ENCODE data around the gene NOL7. TPM values are rescaled to one million over a fixed set of nuclear protein-coding genes. Genes with fewer than 3 reads are reported as not detected.

NOL7 gene
- total RNA-seq, 6 experiments from 2014 or later = 12.9 to 68.2 (median 25.1) TPM

DNA sequence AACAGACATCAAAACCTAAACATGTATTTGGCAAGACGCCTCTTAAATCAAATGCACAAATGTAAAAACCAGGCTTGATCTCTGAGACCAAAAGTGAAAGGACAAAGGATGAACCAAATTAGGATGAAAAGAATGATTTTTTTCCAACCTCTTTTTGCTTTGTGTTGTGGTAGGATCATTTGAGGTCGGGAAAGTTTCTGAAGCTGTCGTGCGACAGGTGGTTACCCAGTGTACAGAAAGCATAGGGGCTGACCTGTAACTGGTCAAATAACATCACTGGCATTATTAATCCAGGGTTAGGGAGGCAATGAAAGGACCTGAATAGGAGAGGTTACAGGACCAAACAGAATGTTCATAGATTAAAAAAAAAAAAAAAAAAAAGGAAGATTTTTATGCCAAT, 18.1 kb upstream of the NOL7 start:
- H3K9me3 ChIP-seq = no peaks in the 10 kb centered on the region
- WGBS (ENCODE audit: insufficient coverage, low coverage, low lambda C conversion rate, missing lambda C conversion rate) = 96% methylated on average over 4 of the region's 4 CpGs
- intact Hi-C loops (cut with DNase I) = no loop called here
- no peak overlapping the region for H3K4me3 ChIP-seq
- no peak for TF ChIP-seq POLR2A (IDR thresholded peaks at IDR 0.05)
- TF ChIP-seq, protein P1, sequence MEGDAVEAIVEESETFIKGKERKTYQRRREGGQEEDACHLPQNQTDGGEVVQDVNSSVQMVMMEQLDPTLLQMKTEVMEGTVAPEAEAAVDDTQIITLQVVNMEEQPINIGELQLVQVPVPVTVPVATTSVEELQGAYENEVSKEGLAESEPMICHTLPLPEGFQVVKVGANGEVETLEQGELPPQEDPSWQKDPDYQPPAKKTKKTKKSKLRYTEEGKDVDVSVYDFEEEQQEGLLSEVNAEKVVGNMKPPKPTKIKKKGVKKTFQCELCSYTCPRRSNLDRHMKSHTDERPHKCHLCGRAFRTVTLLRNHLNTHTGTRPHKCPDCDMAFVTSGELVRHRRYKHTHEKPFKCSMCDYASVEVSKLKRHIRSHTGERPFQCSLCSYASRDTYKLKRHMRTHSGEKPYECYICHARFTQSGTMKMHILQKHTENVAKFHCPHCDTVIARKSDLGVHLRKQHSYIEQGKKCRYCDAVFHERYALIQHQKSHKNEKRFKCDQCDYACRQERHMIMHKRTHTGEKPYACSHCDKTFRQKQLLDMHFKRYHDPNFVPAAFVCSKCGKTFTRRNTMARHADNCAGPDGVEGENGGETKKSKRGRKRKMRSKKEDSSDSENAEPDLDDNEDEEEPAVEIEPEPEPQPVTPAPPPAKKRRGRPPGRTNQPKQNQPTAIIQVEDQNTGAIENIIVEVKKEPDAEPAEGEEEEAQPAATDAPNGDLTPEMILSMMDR (IDR thresholded peaks at IDR 0.05) = no peak
- H3K4me1 ChIP-seq = no peaks in the 10 kb centered on the region
- H3K36me3 ChIP-seq = peaks cover 0 to 90% (median 27%) of the 10 kb centered on the region in 4 donors
- H3K27ac ChIP-seq = no peak overlapping the region
- ATAC-seq (no peak), DNase-seq (no peak)
- no peaks in the 10 kb centered on the region for H3K27me3 ChIP-seq

DNA sequence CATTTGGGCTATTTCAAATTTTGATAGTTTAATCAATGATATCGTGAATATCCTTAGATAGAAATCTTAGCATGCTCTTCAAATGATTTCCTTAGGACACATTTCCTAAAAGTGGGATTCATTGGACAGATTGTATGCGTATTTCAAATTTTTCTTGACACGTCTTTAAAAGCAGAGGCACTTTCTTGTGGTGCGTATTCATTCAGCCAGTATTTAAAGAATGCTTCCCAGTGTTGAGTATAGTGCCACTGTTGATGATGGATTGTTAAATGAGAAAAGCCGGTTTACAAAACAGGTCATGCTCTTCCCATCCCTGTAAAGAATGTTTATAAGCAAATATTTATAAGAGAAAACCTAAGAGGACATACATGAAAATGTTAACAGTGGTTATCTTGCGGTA, 15.1 kb upstream of the NOL7 start:
- no peaks in the 10 kb centered on the region for H3K27me3 ChIP-seq
- ATAC-seq = no peak

DNA sequence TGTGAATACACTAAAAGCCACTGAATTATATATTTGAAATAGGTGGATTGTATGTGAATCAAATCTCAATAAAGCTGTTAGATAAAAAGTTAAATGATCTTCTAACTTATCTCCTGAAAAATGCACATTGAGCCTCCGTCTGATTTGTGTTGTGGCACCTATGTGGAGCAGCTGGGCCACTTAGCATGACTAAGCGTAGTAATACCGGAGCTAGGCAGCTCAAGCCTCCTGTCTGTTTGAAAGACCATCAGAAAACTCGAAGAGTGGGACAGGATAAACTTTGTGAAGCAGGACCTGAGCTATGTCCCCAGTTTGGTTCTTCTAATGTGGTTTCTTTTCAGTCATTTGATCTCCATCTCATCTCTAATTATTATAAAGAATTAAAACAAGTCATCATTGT, 11.0 kb upstream of the NOL7 start:
- TF ChIP-seq POLR2A (IDR thresholded peaks at IDR 0.05) = no peak
- TF ChIP-seq, protein P1 (IDR thresholded peaks at IDR 0.05) = no peak
- Histone ChIP-seq H3K27me3 (no peaks in the 10 kb centered on the region), H3K36me3 (peaks cover 0 to 43% (median 13%) of the 10 kb centered on the region in 4 donors), H3K4me3 (no peak overlapping the region), H3K9me3 (no peaks in the 10 kb centered on the region), H3K4me1 (no peaks in the 10 kb centered on the region), H3K27ac (no peak overlapping the region)
- intact Hi-C loops (cut with DNase I) = loop anchor here in 1 of 2 donors (10.0 kb wide), 1 partner anchor 259 kb away; no protein-coding TSS in a partner anchor
- 78% methylated on average over 4 of the region's 4 CpGs for WGBS (ENCODE audit: insufficient coverage, low coverage, low lambda C conversion rate, missing lambda C conversion rate)
- no peak for DNase-seq
- ATAC-seq = no peak

More for the DNA sequence above, 15.1 kb upstream of the NOL7 start:
- Histone ChIP-seq H3K4me1 (no peaks in the 10 kb centered on the region), H3K36me3 (peaks cover 0 to 84% (median 26%) of the 10 kb centered on the region in 4 donors), H3K4me3 (no peak overlapping the region), H3K9me3 (no peaks in the 10 kb centered on the region), H3K27ac (no peak overlapping the region)
- WGBS (ENCODE audit: insufficient coverage, low coverage, low lambda C conversion rate, missing lambda C conversion rate) = over 99% methylated on average over 6 of the region's 6 CpGs
- TF ChIP-seq, protein P1 (IDR thresholded peaks at IDR 0.05) = no peak
- no peak for TF ChIP-seq POLR2A (IDR thresholded peaks at IDR 0.05)
- intact Hi-C loops (cut with DNase I) = loop anchor here in 1 of 2 donors (10.0 kb wide), 1 partner anchor 255 kb away; no protein-coding TSS in a partner anchor
- no peak for DNase-seq

DNA sequence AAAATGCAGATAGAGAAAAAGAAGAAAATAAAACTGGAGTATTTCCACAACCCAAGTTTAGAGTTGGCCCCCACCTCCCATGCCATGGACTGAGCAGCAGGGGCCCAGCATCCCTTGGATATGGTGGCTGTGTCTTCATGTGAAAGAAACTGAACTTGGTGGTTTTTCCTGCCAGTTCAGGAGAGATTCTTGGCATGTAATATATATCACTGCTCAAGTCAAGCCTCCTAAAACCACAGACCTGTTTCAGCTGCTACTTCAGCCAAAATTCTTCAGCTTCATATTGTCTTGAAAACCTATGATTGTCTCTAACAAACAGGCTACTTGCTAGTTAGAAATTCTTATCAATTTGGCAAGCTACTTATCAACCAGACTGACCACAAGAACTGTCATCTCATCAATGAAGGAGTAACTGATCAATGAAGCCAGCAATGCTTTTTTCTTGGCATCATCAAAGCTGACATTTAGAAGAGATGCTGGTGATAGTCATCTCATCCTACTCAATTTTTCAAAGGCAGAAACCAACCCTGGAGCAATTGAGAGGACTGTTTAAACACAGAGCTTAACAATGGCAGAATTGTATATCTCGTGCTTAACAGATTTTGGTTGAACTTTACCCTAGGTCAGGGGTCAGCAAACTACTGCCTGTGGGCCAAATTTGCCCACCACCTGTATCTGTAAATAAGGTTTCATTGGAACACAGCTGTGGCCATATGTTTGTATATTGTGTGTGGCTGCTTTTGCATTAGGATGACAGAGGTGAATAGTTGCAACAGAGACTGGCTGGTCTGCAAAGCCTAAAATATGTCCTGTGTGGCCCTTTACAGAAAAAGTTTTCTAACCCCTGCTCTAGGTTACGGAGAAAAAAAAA, 10.4 kb upstream of the NOL7 start:
- Histone ChIP-seq H3K4me1 (no peaks in the 10 kb centered on the region), H3K27ac (no peak overlapping the region), H3K4me3 (no peak overlapping the region), H3K36me3 (peaks cover 0 to 37% (median 12%) of the 10 kb centered on the region in 4 donors), H3K9me3 (no peaks in the 10 kb centered on the region), H3K27me3 (no peaks in the 10 kb centered on the region)
- DNase-seq = no peak
- intact Hi-C loops (cut with DNase I) = loop anchor here in 1 of 2 donors (10.0 kb wide), 1 partner anchor 260 kb away; no protein-coding TSS in a partner anchor
- ATAC-seq = no peak
- TF ChIP-seq POLR2A (IDR thresholded peaks at IDR 0.05) = no peak
- TF ChIP-seq, protein P1 (IDR thresholded peaks at IDR 0.05) = no peak
- WGBS (ENCODE audit: insufficient coverage, low coverage, low lambda C conversion rate, missing lambda C conversion rate) = 63% methylated on average over 2 of the region's 2 CpGs
